OCI-LY3 (cell line): Measurements from ENCODE around the gene PAXX.

Experiments
- EZH2phosphoT487 ChIP-seq: fragments of 200-600 bp; shearing (Covaris generic); IDR thresholded peaks from 2 replicates; pipeline ENCODE4 v1.6.1; 2018; ENCODE audit warnings: antibody characterized with exemption, mixed run types, low read depth
- TF ChIP-seq, protein P1 (sequence below): fragments of 200-600, 300-600 bp; sonication (generic); IDR thresholded peaks from 2 replicates; pipeline ENCODE4 v1.5.1; 2014; ENCODE audit warnings: antibody characterized with exemption, low read length, low read depth

GRCh38 chr9:137014166-137014565 lies 21.9 kb downstream of the PAXX start:
- TF ChIP-seq, protein P1, sequence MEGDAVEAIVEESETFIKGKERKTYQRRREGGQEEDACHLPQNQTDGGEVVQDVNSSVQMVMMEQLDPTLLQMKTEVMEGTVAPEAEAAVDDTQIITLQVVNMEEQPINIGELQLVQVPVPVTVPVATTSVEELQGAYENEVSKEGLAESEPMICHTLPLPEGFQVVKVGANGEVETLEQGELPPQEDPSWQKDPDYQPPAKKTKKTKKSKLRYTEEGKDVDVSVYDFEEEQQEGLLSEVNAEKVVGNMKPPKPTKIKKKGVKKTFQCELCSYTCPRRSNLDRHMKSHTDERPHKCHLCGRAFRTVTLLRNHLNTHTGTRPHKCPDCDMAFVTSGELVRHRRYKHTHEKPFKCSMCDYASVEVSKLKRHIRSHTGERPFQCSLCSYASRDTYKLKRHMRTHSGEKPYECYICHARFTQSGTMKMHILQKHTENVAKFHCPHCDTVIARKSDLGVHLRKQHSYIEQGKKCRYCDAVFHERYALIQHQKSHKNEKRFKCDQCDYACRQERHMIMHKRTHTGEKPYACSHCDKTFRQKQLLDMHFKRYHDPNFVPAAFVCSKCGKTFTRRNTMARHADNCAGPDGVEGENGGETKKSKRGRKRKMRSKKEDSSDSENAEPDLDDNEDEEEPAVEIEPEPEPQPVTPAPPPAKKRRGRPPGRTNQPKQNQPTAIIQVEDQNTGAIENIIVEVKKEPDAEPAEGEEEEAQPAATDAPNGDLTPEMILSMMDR, result no peak
- no peak for TF ChIP-seq EZH2phosphoT487
